Suppressor macrophage treated with lipopolysaccharide for 1 hour (primary cell): ENCODE results near the gene KCNIP1.

ENCODE experiments used
- DNase-seq, 3 donors: peaks; one replicate each; pipeline ENCODE4 v3.0.0-alpha.2; 2020 to 2022

KCNIP1 gene

DNA sequence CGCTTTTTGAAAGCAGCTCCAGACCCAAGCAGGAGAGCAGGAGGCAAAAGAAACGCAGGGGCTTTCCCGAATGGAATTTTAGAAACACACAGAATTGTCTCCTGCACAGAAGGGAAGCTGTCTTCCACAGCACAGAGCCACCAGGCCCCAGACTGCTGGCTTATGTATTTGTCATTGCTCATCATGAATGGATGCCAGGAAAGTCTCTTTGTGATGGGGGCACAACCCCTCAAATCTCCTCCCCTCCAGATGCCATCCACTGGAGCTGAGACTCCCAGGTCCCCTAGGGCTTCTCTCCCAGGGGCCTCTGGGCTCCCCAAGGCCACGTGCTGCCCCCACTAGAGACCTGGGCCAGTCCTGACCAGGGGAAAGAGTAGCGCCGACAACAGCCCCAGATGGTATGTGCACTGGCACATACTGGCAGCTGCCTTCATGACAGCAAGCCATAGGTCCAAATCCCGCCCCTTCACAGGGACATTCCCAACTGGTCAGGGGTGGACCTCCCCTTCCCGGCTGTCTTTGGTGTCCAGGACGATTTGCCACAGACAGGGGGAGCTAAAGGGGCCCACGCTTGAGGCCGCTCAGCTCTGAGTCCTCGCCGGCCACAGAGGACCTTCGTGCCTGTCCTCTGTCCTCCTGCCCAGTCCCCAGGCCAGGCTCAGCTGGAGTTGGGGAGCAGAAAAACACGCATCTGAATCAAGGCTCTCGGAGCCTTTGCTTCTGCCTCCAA, 127.8 kb downstream of the KCNIP1 start:
- DNase-seq: no peak

DNA sequence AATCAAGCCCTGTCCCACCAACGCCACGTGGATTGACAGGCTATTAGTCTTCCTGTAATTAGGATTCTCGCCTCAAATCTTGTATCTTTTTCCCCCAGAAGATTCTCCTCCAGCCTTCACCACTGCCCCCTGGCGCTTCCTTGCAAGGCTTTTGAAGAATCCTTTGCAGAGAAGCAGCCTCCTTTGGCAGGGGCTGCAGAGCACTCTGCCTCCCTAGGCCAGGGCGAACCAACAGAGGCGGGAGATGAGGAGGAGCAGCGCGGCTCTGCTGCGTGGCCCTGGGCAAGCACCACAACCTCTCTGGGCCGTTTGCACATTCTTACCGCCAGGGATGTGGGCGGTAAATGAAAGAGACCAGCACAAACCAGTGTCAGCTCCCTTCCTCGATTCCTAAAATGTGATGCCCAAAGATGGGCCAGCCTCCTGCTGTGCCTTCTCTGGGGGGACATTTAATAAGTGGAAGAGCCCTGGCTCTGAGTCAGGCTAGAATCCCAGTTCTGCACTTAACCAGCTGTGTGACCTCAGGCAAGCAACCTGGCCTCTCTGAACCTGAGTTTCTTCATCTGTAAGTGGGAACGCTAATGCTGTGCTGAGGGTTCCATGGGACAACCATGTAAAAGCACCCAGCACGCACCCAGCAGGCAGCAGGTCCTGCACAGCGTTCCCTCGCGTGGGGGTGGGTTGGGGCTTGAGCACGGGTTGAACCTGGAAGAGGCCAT, 128.6 kb downstream of the KCNIP1 start:
- no peak for DNase-seq

DNA sequence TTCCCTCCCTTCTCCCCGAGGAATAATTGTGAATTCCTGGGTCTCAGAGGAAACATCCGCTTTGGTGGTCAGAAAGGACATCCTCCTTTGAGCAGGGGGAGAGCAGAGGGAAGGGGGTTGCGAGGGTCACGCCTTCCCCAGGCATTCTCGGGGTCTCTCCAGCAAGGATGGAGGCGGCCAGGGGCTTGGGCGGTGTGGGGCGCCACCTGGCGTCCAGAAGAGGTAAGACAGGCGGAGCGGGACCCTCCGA, 129.1 kb downstream of the KCNIP1 start:
- peak; percentile 50 to 64 (median 60) for DNase-seq

- DNase-seq: no peak
Measured at GRCh38 chr5:170633235-170634081, 129.6 kb downstream of the KCNIP1 start.

DNA sequence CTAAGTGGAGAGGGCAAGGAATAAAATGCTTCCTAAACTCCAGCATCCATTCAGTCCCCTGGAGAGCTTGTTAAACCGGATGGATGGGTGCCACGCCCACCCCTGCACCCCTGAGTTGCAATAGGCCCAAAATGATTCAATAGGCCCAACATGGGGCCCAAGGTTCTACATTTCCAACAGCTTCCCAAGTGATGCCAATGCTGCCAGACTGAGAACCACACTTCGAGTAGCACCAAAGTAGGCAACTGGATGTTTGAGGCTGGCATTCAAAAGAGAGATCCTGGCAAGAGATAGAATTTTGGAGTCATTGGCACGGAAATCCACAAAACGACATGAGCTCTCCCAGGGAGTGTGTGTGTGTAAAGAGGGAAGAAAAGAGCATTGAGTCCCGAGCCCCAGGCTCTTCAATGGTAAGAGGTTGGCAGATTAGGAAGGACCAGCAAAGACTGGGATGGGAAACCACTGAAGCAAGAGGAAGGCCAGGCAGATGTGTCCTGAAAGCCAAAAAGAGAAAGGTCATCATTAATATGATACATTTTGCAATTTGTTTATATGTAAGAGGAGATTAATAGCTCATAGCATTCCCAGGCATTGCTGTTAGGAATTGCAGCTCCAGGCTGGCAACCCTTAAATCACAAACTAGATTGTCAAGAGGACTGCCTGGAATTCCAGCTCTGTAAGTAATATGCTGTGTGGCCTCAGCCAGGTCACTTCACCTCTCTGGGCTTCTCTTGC, 130.6 kb downstream of the KCNIP1 start:
- DNase-seq: no peak

- DNase-seq: no peak
Measured at GRCh38 chr5:170635706-170636105, 131.9 kb downstream of the KCNIP1 start.

DNA sequence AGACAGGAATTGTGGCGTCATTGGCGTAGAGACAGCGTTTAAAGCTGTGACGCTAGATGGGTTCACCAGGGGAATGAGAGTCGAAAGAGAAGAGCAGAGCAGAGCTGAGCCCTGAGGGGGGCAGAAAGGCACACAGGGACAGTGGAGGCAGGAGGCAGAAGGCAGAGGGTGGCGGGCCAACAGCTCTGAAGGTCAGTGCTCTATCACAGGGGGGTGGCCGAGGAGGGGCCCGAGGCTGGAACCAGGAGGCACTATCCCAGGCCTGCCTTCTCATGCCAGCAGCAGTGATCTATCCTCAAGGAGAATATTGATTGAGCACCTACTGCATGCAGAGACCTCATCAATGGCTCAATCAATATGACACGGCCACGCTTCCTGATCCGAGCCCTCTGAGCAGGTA, 132.4 kb downstream of the KCNIP1 start:
- DNase-seq: no peak

GRCh38 chr5:170636801-170637477, 133.1 kb downstream of the KCNIP1 start:
- DNase-seq: no peak

GRCh38 chr5:170638051-170638450, 134.2 kb downstream of the KCNIP1 start:
- no peak for DNase-seq

- peak; percentile 78 to 86 (median 85) for DNase-seq
Measured at GRCh38 chr5:170638454-170639220, 134.8 kb downstream of the KCNIP1 start.

GRCh38 chr5:170639221-170639925, 135.6 kb downstream of the KCNIP1 start:
- DNase-seq: no peak

- no peak for DNase-seq
Measured at GRCh38 chr5:170640731-170641588, 137.1 kb downstream of the KCNIP1 start.

- DNase-seq: no peak
Measured at GRCh38 chr5:170641589-170642031, 137.8 kb downstream of the KCNIP1 start.

- DNase-seq: no peak
Measured at GRCh38 chr5:170642066-170642735, 138.4 kb downstream of the KCNIP1 start.

DNA sequence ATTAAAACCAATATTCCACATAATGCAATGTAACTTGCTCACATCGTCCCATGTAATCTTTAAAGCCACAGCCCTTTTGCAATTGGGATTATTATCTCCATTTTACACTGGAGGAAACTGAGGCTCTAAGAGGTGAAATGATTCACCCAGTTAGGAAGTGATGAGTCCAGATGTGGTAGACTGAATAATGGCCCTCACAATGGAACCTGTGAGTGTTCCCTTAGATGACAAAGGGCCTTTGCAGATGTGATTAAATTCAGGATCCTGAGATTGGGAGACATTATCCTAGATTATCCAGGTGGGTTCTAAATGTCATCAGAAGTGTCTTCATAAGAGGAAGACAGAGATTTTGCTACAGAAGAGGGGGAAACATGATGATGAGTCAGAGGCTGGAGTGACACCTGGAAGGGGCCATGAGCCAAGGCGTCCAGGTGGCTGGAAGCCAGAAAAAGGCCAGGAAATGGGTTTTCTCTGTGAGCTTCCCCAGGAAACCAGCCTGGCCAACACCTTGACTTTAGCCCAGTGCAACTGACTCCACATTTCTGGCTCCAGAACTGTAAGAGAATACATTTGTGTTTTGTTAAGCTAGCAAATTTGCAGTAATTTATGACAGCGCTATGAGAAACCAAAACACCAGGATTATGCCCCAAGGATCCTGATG, 139.1 kb downstream of the KCNIP1 start:
- no peak for DNase-seq

GRCh38 chr5:170643591-170643990, 139.8 kb downstream of the KCNIP1 start:
- DNase-seq: no peak

- DNase-seq: no peak
Measured at GRCh38 chr5:170644501-170644900, 140.7 kb downstream of the KCNIP1 start.

GRCh38 chr5:170648541-170648940, 144.7 kb downstream of the KCNIP1 start:
- peak; percentile 23 to 40 (median 39) for DNase-seq

- no peak for DNase-seq
Measured at GRCh38 chr5:170650850-170651249, 147.0 kb downstream of the KCNIP1 start.
